Neutrophil (primary cell): ENCODE measurements around the gene THAP4.

Experiments used
- H3K27ac ChIP-seq: fragments of 200-600 bp; sonication (generic); 2 replicates; pipeline ENCODE4 v1.5.1; 2016; ENCODE audit warnings: mild to moderate bottlenecking, moderate library complexity
- H3K27me3 ChIP-seq: fragments of 200-600 bp; sonication (generic); 2 replicates; pipeline ENCODE4 v1.6.0; 2016; ENCODE audit warnings: mild to moderate bottlenecking
- H3K36me3 ChIP-seq: fragments of 200-600 bp; sonication (generic); 2 replicates; pipeline ENCODE4 v1.5.1; 2017
- H3K4me1 ChIP-seq, 2 experiments: fragments of 200-600 bp in 1 of 2; sonication (generic) in 1 of 2; 1 replicate in 1 of 2; 2 replicates in 1 of 2; pipeline versions ENCODE4 v1.5.1 to v1.6.1; 2013 to 2016; ENCODE audit warnings: low read depth in 1 of 2, low read length in 1 of 2, mild to moderate bottlenecking in 1 of 2, moderate library complexity in 1 of 2; ENCODE audit not compliant: control insufficient read depth in 1 of 2, insufficient read depth in 1 of 2
- H3K4me3 ChIP-seq, 2 experiments: fragments of 200-600 bp in 1 of 2; sonication (generic) in 1 of 2; 1 replicate in 1 of 2; 2 replicates in 1 of 2; pipeline ENCODE4 v1.5.1; 2013 to 2016; ENCODE audit warnings: low read depth in 1 of 2, low read length in 1 of 2, mild to moderate bottlenecking in 1 of 2, moderate library complexity in 1 of 2
- H3K9me3 ChIP-seq: fragments of 200-600 bp; sonication (generic); 2 replicates; pipeline ENCODE4 v1.5.1; 2016
- CTCF ChIP-seq: fragments of 200-600 bp; sonication (generic); IDR thresholded peaks from 2 replicates; pipeline ENCODE4 v1.5.1; 2016; ENCODE audit warnings: antibody characterized with exemption

Gene THAP4

GRCh38 chr2:241563031-241563507, 73.9 kb downstream of the THAP4 start:
- Histone ChIP-seq H3K4me3 (no peak overlapping the region), H3K4me1 (peaks cover 3 to 7% of the 10 kb centered on the region in 2 experiments), H3K9me3 (no peaks in the 10 kb centered on the region), H3K27me3 (peaks cover 43% of the 10 kb centered on the region), H3K27ac (no peak overlapping the region), H3K36me3 (no peaks in the 10 kb centered on the region)
- TF ChIP-seq CTCF, result no peak

GRCh38 chr2:241562269-241562891, 74.6 kb downstream of the THAP4 start:
- no peaks in the 10 kb centered on the region for H3K9me3 ChIP-seq
- H3K27ac ChIP-seq, result no peak overlapping the region
- H3K4me3 ChIP-seq, result no peak overlapping the region
- no peaks in the 10 kb centered on the region for H3K36me3 ChIP-seq
- peaks cover 3 to 7% of the 10 kb centered on the region in 2 experiments for H3K4me1 ChIP-seq
- H3K27me3 ChIP-seq, result peaks cover 50% of the 10 kb centered on the region
- no peak for TF ChIP-seq CTCF

- no peak for TF ChIP-seq CTCF
- peaks cover 3 to 7% of the 10 kb centered on the region in 2 experiments for H3K4me1 ChIP-seq
- peaks cover 56% of the 10 kb centered on the region for H3K27me3 ChIP-seq
- H3K9me3 ChIP-seq, result no peaks in the 10 kb centered on the region
- H3K27ac ChIP-seq, result no peak overlapping the region
- H3K4me3 ChIP-seq, result no peak overlapping the region
- H3K36me3 ChIP-seq, result no peaks in the 10 kb centered on the region
Measured at GRCh38 chr2:241561832-241562231, 75.1 kb downstream of the THAP4 start.

- peaks cover 4 to 7% of the 10 kb centered on the region in 2 experiments for H3K4me1 ChIP-seq
- H3K27me3 ChIP-seq, result peaks cover 64% of the 10 kb centered on the region
- no peak overlapping the region for H3K27ac ChIP-seq
- H3K4me3 ChIP-seq, result no peak overlapping the region
- TF ChIP-seq CTCF, result no peak
- no peaks in the 10 kb centered on the region for H3K9me3 ChIP-seq
- no peaks in the 10 kb centered on the region for H3K36me3 ChIP-seq
Measured at GRCh38 chr2:241560883-241561474, 76.0 kb downstream of the THAP4 start.

GRCh38 chr2:241560162-241560882, 76.6 kb downstream of the THAP4 start:
- Histone ChIP-seq H3K4me3 (no peak overlapping the region), H3K27ac (no peak overlapping the region), H3K36me3 (no peaks in the 10 kb centered on the region), H3K9me3 (no peaks in the 10 kb centered on the region), H3K4me1 (peaks cover 7% of the 10 kb centered on the region in 2 experiments), H3K27me3 (peaks cover 71% of the 10 kb centered on the region)
- no peak for TF ChIP-seq CTCF
